Measurements from ENCODE around the gene ARFIP1. TPM values are rescaled to one million over a fixed set of nuclear protein-coding genes. Genes with fewer than 3 reads are reported as not detected.
"Not testable (repeated sequence)": the region's sequence is repeated elsewhere in the genome, so short reads cannot be mapped to it uniquely, and the experiment has no call there.

Gene ARFIP1
- total and polyA plus RNA-seq, 7 experiments from 2014 or later = 5.1 to 20.2 (median 15.1) TPM

DNA sequence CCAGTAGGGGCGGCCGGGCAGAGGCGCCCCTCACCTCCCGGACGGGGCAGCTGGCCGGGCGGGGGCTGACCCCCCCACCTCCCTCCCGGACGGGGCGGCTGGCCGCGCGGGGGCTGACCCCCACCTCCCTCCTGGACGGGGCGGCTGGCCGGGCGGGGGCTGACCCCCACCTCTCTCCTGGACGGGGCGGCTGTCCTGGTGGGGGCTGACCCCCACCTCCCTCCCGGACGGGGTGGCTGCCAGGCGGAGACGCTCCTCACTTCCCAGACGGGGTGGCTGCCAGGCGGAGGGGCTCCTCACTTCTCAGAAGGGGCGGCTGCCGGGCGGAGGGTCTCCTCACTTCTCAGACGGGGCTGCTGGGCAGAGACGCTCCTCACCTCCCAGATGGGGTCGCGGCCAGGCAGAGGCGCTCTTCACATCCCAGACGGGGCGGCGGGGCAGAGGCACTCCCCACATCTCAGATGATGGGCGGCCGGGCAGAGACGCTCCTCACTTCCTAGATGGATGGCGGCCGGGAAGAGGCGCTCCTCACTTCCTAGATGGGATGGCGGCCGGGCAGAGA, 86.8 kb downstream of the ARFIP1 start:
- DNase-seq; H3K4me3 Mint-ChIP-seq; CTCF ChIA-PET; H3K4me1 Mint-ChIP-seq; H3K27me3 ChIP-seq (ENCODE audit: control insufficient read depth in 2 of 2, insufficient read depth in 2 of 2, low read length in 2 of 2); intact Hi-C loops (cut with micrococcal nuclease); ATAC-seq; POLR2A ChIA-PET; H3K27ac ChIP-seq (ENCODE audit: low read depth, low read length); H3K27me3 Mint-ChIP-seq; H3K36me3 ChIP-seq (ENCODE audit: control insufficient read depth in 2 of 3, insufficient read depth in 3 of 3, low read length in 3 of 3); H3K4me1 ChIP-seq (ENCODE audit: control insufficient read depth in 2 of 2, insufficient read depth in 2 of 2, low read length in 2 of 2); H3K9me3 ChIP-seq (ENCODE audit: control insufficient read depth in 2 of 3, low read length in 3 of 3); H3K4me3 ChIP-seq (ENCODE audit: low read length); H3K9me3 Mint-ChIP-seq; H3K27ac Mint-ChIP-seq: not testable (repeated sequence)
- H3K36me3 Mint-ChIP-seq = peaks cover 6 to 28% (median 11%) of the 10 kb centered on the region in 5 donors

DNA sequence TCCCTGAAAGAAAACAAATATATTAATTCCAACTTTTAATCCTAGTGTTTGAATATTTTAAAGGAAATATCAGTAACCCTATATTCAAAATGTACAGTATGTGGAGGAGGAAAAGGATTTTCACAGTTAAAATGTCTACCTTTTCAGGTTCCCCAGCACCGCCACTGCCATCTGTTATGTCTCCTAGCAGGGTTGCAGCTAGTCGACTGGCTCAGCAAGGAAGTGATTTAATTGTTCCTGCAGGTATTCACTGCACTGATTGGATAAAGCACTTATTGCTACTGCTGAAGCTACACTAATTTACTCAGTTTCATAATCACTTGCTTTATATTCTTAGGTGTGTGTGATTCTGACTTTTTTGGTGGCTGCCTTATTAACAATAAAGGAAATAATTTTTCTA, 90.9 kb downstream of the ARFIP1 start:
- Mint-ChIP-seq H3K4me1 (no peaks in the 10 kb centered on the region), H3K9me3 (no peaks in the 10 kb centered on the region), H3K36me3 (peaks cover 4 to 43% (median 12%) of the 10 kb centered on the region in 5 donors), H3K27ac (no peak overlapping the region), H3K27me3 (no peaks in the 10 kb centered on the region), H3K4me3 (no peak overlapping the region)
- ChIA-PET POLR2A (no interaction called here), CTCF (no interaction called here)
- no peaks in the 10 kb centered on the region for H3K36me3 ChIP-seq (ENCODE audit: control insufficient read depth in 2 of 3, insufficient read depth in 3 of 3, low read length in 3 of 3)
- no peak overlapping the region for H3K4me3 ChIP-seq (ENCODE audit: low read length)
- ATAC-seq = no peak
- no peaks in the 10 kb centered on the region for H3K27me3 ChIP-seq (ENCODE audit: control insufficient read depth in 2 of 2, insufficient read depth in 2 of 2, low read length in 2 of 2)
- H3K27ac ChIP-seq (ENCODE audit: low read depth, low read length) = no peak overlapping the region
- DNase-seq = no peak
- no peaks in the 10 kb centered on the region for H3K9me3 ChIP-seq (ENCODE audit: control insufficient read depth in 2 of 3, low read length in 3 of 3)
- intact Hi-C loops (cut with micrococcal nuclease) = loop anchor here in 1 of 2 donors (1.0 kb wide), 1 partner anchor 9 kb away; no protein-coding TSS in a partner anchor
- no peaks in the 10 kb centered on the region for H3K4me1 ChIP-seq (ENCODE audit: control insufficient read depth in 2 of 2, insufficient read depth in 2 of 2, low read length in 2 of 2)

DNA sequence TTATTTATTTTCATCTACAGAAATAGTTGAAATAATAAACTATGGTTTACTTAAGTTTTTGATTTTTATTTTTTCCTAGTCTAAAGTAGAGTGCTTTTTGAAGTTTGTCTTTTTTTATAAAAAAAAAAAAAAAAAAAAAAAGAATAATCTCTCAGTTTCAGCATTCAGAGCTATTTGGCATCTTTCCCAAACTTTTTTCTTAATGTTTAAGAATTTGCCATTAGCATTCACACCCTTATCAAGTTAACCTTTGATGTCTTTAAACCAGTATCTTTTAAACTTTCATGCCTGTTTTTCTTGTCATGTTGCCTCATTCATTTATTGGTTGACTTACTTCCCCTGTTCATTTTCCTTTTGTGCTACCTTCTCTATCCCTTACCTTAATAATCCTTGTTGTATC, 95.5 kb downstream of the ARFIP1 start:
- Mint-ChIP-seq H3K27me3 (no peaks in the 10 kb centered on the region), H3K4me3 (no peak overlapping the region), H3K27ac (no peak overlapping the region), H3K4me1 (no peaks in the 10 kb centered on the region), H3K9me3 (peaks cover 0 to 9% (median 1%) of the 10 kb centered on the region in 11 donors), H3K36me3 (peaks cover 12 to 67% (median 46%) of the 10 kb centered on the region in 5 donors)
- Histone ChIP-seq H3K27ac (ENCODE audit: low read depth, low read length) (no peak overlapping the region), H3K4me1 (ENCODE audit: control insufficient read depth in 2 of 2, insufficient read depth in 2 of 2, low read length in 2 of 2) (no peaks in the 10 kb centered on the region), H3K4me3 (ENCODE audit: low read length) (no peak overlapping the region), H3K27me3 (ENCODE audit: control insufficient read depth in 2 of 2, insufficient read depth in 2 of 2, low read length in 2 of 2) (no peaks in the 10 kb centered on the region), H3K9me3 (ENCODE audit: control insufficient read depth in 2 of 3, low read length in 3 of 3) (no peaks in the 10 kb centered on the region), H3K36me3 (ENCODE audit: control insufficient read depth in 2 of 3, insufficient read depth in 3 of 3, low read length in 3 of 3) (no peaks in the 10 kb centered on the region)
- intact Hi-C loops (cut with micrococcal nuclease) = no loop called here
- CTCF ChIA-PET = no interaction called here
- POLR2A ChIA-PET = no interaction called here
- ATAC-seq (no peak), DNase-seq (no peak)

DNA sequence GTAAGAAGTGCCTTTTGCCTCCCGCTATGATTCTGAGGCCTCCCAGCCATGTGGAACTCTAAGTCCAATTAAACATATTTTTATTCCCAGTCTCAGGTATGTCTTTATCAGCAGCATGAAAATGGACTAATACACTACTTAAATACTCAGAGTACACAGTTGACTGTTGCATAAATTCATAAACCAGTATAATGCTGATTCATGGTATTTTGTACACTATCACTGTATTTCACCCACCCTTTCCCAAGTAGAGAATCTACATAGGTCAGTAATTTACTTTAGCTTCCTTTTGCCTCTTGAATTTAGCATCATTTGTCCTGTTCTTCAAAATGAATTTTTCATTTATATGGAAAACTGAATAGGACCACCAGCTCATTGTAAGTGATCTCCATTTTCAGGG, 98.1 kb downstream of the ARFIP1 start:
- no peaks in the 10 kb centered on the region for H3K4me1 ChIP-seq (ENCODE audit: control insufficient read depth in 2 of 2, insufficient read depth in 2 of 2, low read length in 2 of 2)
- H3K4me3 Mint-ChIP-seq = no peak overlapping the region
- ChIA-PET POLR2A (no interaction called here), CTCF (no interaction called here)
- no peak overlapping the region for H3K27ac Mint-ChIP-seq
- no peaks in the 10 kb centered on the region for H3K9me3 ChIP-seq (ENCODE audit: control insufficient read depth in 2 of 3, low read length in 3 of 3)
- intact Hi-C loops (cut with micrococcal nuclease) = no loop called here
- H3K9me3 Mint-ChIP-seq = peaks cover 0 to 9% (median 1%) of the 10 kb centered on the region in 11 donors
- no peak for ATAC-seq
- H3K27me3 ChIP-seq (ENCODE audit: control insufficient read depth in 2 of 2, insufficient read depth in 2 of 2, low read length in 2 of 2) = no peaks in the 10 kb centered on the region
- H3K27me3 Mint-ChIP-seq = no peaks in the 10 kb centered on the region
- peaks cover 0 to under 1% (median 0%) of the 10 kb centered on the region in 7 donors for H3K4me1 Mint-ChIP-seq
- DNase-seq = no peak
- H3K36me3 ChIP-seq (ENCODE audit: control insufficient read depth in 2 of 3, insufficient read depth in 3 of 3, low read length in 3 of 3) = no peaks in the 10 kb centered on the region
- H3K36me3 Mint-ChIP-seq = peaks cover 12 to 58% (median 53%) of the 10 kb centered on the region in 5 donors
- no peak overlapping the region for H3K4me3 ChIP-seq (ENCODE audit: low read length)
- no peak overlapping the region for H3K27ac ChIP-seq (ENCODE audit: low read depth, low read length)

DNA sequence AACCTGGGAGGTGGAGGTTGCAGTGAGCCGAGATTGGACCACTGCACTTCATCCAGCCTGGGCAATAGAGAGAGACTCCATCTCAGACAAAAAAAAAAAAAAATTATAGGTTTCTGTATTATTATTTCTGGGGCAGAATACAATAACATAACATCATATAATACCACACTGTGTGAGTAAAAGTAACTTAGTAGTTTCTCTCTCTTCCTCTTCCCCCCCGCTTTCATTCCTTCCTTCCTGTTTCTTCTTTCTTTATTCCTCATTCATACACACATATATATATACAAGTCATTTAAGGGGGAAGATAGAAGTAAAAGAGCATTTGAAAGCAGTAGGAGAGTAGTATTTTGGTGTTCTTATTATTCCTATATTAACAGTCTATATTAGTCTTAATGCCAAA, 100.5 kb downstream of the ARFIP1 start:
- DNase-seq (no peak), ATAC-seq (no peak)
- H3K27ac Mint-ChIP-seq = no peak overlapping the region
- no peaks in the 10 kb centered on the region for H3K4me1 ChIP-seq (ENCODE audit: control insufficient read depth in 2 of 2, insufficient read depth in 2 of 2, low read length in 2 of 2)
- no peaks in the 10 kb centered on the region for H3K9me3 ChIP-seq (ENCODE audit: control insufficient read depth in 2 of 3, low read length in 3 of 3)
- POLR2A ChIA-PET = no interaction called here
- H3K4me1 Mint-ChIP-seq = peaks cover 0 to 4% (median 0%) of the 10 kb centered on the region in 7 donors
- H3K36me3 Mint-ChIP-seq = peaks cover 11 to 48% (median 40%) of the 10 kb centered on the region in 5 donors
- H3K4me3 Mint-ChIP-seq = no peak overlapping the region
- no peaks in the 10 kb centered on the region for H3K36me3 ChIP-seq (ENCODE audit: control insufficient read depth in 2 of 3, insufficient read depth in 3 of 3, low read length in 3 of 3)
- peaks cover 0 to 9% (median 1%) of the 10 kb centered on the region in 11 donors for H3K9me3 Mint-ChIP-seq
- H3K27ac ChIP-seq (ENCODE audit: low read depth, low read length) = no peak overlapping the region
- intact Hi-C loops (cut with micrococcal nuclease) = no loop called here
- CTCF ChIA-PET = no interaction called here
- H3K4me3 ChIP-seq (ENCODE audit: low read length) = no peak overlapping the region
- no peaks in the 10 kb centered on the region for H3K27me3 ChIP-seq (ENCODE audit: control insufficient read depth in 2 of 2, insufficient read depth in 2 of 2, low read length in 2 of 2)
- no peaks in the 10 kb centered on the region for H3K27me3 Mint-ChIP-seq

DNA sequence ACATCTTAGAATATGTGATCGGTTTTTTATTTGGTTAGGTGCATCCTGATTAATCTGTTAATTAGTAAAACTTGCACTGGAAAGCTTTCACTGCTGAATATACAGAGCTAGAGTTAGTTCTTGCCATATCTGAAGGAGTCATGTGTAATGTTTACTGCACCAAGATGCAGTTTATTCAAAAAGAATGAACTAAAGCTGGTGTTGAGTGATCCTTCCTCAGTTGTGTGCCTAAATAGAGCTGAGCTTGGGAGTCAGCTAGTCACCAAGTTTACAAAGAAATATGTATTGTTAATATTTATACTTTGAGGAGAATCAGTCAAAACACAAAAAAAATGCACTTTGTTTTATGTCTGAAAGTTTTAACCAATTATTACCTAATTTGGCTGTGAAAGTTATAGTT, 102.2 kb downstream of the ARFIP1 start:
- H3K36me3 ChIP-seq (ENCODE audit: control insufficient read depth in 2 of 3, insufficient read depth in 3 of 3, low read length in 3 of 3) = no peaks in the 10 kb centered on the region
- no peak overlapping the region for H3K4me3 ChIP-seq (ENCODE audit: low read length)
- no peak overlapping the region for H3K4me3 Mint-ChIP-seq
- H3K27ac Mint-ChIP-seq = no peak overlapping the region
- ATAC-seq = no peak
- peaks cover 0 to 4% (median 0%) of the 10 kb centered on the region in 7 donors for H3K4me1 Mint-ChIP-seq
- peaks cover 0 to 40% (median 31%) of the 10 kb centered on the region in 5 donors for H3K36me3 Mint-ChIP-seq
- H3K27ac ChIP-seq (ENCODE audit: low read depth, low read length) = no peak overlapping the region
- no peaks in the 10 kb centered on the region for H3K27me3 ChIP-seq (ENCODE audit: control insufficient read depth in 2 of 2, insufficient read depth in 2 of 2, low read length in 2 of 2)
- no peaks in the 10 kb centered on the region for H3K27me3 Mint-ChIP-seq
- CTCF ChIA-PET = no interaction called here
- H3K9me3 Mint-ChIP-seq = peaks cover 0 to 5% (median 0%) of the 10 kb centered on the region in 11 donors
- no peaks in the 10 kb centered on the region for H3K9me3 ChIP-seq (ENCODE audit: control insufficient read depth in 2 of 3, low read length in 3 of 3)
- intact Hi-C loops (cut with micrococcal nuclease) = no loop called here
- no peaks in the 10 kb centered on the region for H3K4me1 ChIP-seq (ENCODE audit: control insufficient read depth in 2 of 2, insufficient read depth in 2 of 2, low read length in 2 of 2)
- POLR2A ChIA-PET = no interaction called here
- DNase-seq = no peak

DNA sequence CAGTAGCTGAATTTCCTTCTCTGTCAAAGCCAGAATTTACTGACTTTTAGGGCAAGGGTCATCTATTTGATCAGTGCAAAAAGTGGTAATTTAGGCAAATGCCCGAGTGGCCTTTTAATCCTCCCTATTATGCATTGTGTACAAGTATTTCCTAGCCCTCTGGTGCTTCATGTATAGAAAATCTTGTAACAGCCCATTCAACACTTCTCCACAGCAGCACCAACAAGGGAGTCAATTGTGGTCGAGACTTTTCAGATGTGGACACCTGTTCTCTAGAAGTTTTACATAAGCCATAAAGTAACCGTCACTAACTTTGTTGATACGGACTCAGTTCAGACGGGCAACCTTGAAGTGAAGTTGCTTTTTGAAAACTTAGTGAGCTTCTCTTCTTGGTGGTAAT, 105.4 kb downstream of the ARFIP1 start:
- H3K36me3 Mint-ChIP-seq = peaks cover 0 to 34% (median 33%) of the 10 kb centered on the region in 5 donors
- H3K4me1 Mint-ChIP-seq = peaks cover 0 to 8% (median 0%) of the 10 kb centered on the region in 7 donors
- ChIA-PET POLR2A (interaction anchor here (0.6 kb wide), 1 partner anchor 43 kb away, joined by 4 read pairs; no protein-coding TSS in a partner anchor), CTCF (no interaction called here)
- Histone ChIP-seq H3K27me3 (ENCODE audit: control insufficient read depth in 2 of 2, insufficient read depth in 2 of 2, low read length in 2 of 2) (no peaks in the 10 kb centered on the region), H3K36me3 (ENCODE audit: control insufficient read depth in 2 of 3, insufficient read depth in 3 of 3, low read length in 3 of 3) (peaks cover 0 to 3% (median 0%) of the 10 kb centered on the region in 3 experiments), H3K9me3 (ENCODE audit: control insufficient read depth in 2 of 3, low read length in 3 of 3) (no peaks in the 10 kb centered on the region), H3K4me1 (ENCODE audit: control insufficient read depth in 2 of 2, insufficient read depth in 2 of 2, low read length in 2 of 2) (no peaks in the 10 kb centered on the region), H3K4me3 (ENCODE audit: low read length) (no peak overlapping the region), H3K27ac (ENCODE audit: low read depth, low read length) (no peak overlapping the region)
- no peak overlapping the region for H3K4me3 Mint-ChIP-seq
- H3K27ac Mint-ChIP-seq = no peak overlapping the region
- no peak for ATAC-seq
- DNase-seq = no peak
- no peaks in the 10 kb centered on the region for H3K27me3 Mint-ChIP-seq
- no peaks in the 10 kb centered on the region for H3K9me3 Mint-ChIP-seq
- intact Hi-C loops (cut with micrococcal nuclease) = no loop called here
